ENCODE data around the gene IL10RA.

- TF ChIP-seq CTCF (IDR thresholded peaks at IDR 0.05 in 4 of 5, conservative IDR thresholded peaks at IDR 0.05 in 1 of 5) (no peak), POLR2A (IDR thresholded peaks at IDR 0.05) (no peak)
These were observed 41.0 kb upstream of the IL10RA start for GRCh38 chr11:117945047-117945810.

All from gastrocnemius medialis (tissue), 4 donors.